OCI-LY1 (cell line): ENCODE measurements around the gene TSPYL6.

Source experiments
- EZH2 ChIP-seq: fragments of 200-600 bp; sonication (generic), shearing (Covaris generic); IDR thresholded peaks from 2 replicates; pipeline ENCODE4 v1.8.0; 2017; ENCODE audit warnings: borderline replicate concordance, mixed run types, mild to moderate bottlenecking, antibody characterized with exemption, low read length, moderate library complexity, mixed read lengths
- TF ChIP-seq, protein P1 (sequence below): fragments of 200-600 bp; sonication (generic), shearing (Covaris generic); IDR thresholded peaks from 2 replicates; pipeline ENCODE4 v1.5.1; 2017; ENCODE audit warnings: mild to moderate bottlenecking, antibody characterized with exemption, low read length, moderate library complexity, mixed read lengths

DNA sequence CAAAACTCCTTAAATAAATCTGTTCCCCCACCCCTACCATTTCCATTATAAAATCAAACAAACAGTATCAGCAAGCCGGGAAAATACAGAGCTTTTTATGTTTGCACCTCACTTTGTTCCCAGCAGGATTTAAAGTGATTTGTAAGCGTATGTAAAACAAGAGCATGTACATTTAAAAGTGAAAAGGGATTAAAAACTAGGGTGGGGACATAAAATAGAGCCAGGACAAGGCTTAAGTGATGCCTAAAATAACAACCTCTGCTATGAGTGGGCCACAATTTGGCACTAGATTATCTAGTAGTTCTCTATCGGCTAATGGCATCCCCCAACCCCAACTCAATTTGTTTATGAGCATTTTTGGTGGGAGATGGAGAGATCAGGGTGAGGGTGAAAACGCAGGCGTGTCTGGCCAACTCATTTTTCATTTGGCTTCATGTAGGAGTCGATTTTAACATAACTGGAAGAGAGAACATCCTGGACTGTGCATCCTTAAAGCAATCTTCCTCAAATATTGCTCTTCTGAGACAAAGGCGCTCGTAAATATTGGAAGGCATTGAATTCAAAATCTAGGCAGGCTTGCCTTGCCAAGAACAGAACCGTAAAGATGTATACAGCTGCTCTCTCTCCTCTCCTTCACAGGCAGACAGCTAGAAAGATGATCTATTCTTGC is 34.5 kb upstream of the TSPYL6 start:
- no peak for TF ChIP-seq EZH2
- TF ChIP-seq, protein P1, sequence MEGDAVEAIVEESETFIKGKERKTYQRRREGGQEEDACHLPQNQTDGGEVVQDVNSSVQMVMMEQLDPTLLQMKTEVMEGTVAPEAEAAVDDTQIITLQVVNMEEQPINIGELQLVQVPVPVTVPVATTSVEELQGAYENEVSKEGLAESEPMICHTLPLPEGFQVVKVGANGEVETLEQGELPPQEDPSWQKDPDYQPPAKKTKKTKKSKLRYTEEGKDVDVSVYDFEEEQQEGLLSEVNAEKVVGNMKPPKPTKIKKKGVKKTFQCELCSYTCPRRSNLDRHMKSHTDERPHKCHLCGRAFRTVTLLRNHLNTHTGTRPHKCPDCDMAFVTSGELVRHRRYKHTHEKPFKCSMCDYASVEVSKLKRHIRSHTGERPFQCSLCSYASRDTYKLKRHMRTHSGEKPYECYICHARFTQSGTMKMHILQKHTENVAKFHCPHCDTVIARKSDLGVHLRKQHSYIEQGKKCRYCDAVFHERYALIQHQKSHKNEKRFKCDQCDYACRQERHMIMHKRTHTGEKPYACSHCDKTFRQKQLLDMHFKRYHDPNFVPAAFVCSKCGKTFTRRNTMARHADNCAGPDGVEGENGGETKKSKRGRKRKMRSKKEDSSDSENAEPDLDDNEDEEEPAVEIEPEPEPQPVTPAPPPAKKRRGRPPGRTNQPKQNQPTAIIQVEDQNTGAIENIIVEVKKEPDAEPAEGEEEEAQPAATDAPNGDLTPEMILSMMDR = no peak
